GM21367 (cell line): Measurements from ENCODE around the gene APEX2.
"Not testable (repeated sequence)": the region's sequence is repeated elsewhere in the genome, so short reads cannot be mapped to it uniquely, and the experiment has no call there.

Experiments
- ATAC-seq: cut with Tn5 transposase; IDR thresholded peaks from one replicate; pipeline ENCODE4 v1.9.1; 2021; ENCODE audit not compliant: unreplicated experiment

The APEX2 gene

GRCh38 chrX:55011294-55011693, 11.1 kb downstream of the APEX2 start:
- no peak for ATAC-seq

DNA sequence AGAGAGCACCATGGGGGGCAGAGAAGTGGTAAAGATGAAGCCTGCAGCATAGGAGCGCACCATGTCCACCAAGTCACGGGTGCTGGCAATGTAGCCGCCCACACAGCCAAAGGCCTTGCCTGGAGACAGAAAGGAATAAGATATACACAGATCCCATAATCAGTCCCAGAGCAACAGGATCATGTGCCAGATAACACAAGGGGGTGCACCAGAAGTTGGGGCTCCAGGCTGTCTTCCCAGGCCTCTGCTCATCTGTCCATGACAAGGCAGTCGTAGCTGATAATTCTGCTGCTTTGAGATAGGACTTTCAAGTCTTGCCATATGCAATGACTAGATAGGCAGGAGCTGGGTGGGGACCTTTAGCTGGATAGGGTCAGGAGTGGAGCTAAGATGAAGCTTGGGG, 14.7 kb downstream of the APEX2 start:
- no peak for ATAC-seq

DNA sequence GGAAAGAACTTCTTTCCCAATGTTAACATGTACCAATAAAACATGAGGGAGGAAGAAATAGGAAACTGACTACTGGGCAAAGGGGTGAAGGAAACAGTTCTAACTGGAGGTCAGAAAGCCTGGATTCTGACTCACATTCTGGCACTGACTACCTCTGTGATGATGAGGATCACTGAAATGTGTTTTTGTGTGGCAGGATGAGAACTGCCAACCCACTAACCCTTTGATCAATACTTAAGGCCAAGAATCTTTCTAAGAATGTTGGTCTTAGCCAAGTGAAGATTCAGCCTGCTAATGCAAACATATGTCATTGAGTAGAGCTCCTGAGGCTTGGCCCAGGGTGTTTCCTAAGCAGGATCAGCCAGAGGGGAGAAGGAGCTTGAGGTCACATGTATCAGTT, 26.0 kb downstream of the APEX2 start:
- ATAC-seq: no peak

GRCh38 chrX:55026840-55027239, 26.7 kb downstream of the APEX2 start:
- ATAC-seq: no peak

- no peak for ATAC-seq
Observed at GRCh38 chrX:55028040-55028439, 27.9 kb downstream of the APEX2 start.

- no peak for ATAC-seq
Observed at GRCh38 chrX:55028611-55029010, 28.4 kb downstream of the APEX2 start.

DNA sequence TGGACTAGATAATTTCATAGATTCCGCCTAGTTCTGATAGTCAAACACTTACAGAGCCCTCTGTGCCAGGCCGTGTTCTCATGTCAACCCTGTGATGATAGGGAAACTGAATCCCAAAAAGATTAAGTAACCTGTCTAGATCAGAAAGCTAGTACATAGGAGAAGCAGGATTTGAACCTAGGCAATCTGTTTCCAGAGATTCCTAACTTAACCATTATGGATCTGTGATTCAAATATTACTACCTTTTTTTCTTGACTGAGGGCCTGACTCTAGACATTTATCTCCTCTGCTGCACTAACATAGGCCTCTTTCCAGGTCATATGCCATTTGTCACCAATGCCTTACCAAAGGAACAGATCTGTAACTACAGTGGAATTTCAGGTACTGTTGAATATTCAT, 29.1 kb downstream of the APEX2 start:
- ATAC-seq: no peak

- no peak for ATAC-seq
Observed at GRCh38 chrX:55030271-55031205, 30.4 kb downstream of the APEX2 start, which contains the start of gene ALAS2. ALAS2 (minus strand) TSS chrX:55030977; CDS start chrX:55026000, 4,977 bp downstream.

- no peak for ATAC-seq
Observed at GRCh38 chrX:55033429-55033828, 33.3 kb downstream of the APEX2 start.

GRCh38 chrX:55039471-55039870, 39.3 kb downstream of the APEX2 start:
- ATAC-seq: no peak

DNA sequence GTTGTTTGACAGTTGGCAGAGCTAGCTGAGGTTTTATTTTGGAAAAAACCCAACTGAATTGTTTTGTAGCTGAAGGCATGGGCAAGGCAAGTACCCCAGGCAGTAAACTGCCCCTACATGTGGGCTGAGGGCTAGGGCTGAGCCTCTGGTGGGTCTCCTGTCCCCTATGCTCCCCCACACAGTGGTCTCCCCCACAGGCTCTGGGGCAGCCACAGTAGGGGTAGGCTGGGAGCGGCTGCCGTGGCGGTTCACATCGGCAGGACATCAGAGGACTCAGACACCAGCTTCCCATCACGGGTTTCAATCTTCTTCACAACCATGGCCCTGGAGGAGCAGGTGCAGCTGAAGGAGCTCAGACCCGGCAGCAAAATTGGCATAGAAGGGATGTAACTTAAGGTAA, 41.4 kb downstream of the APEX2 start:
- no peak for ATAC-seq

DNA sequence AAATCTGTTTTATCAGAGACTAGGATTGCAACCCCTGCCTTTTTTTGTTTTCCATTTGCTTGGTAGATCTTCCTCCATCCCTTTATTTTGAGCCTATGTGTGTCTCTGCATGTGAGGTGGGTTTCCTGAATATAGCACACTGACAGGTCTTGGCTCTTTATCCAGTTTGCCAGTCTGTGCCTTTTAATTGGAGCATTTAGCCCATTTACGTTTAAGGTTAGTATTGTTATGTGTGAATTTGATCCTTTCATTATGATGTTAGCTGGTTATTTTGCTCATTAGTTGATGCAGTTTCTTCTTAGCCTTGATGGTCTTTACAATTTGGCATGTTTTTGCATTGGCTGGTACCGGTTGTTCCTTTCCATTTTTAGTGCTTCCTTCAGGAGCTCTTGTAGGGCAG, 50.4 kb downstream of the APEX2 start:
- ATAC-seq: not testable (repeated sequence)

GRCh38 chrX:55056820-55057674, 56.9 kb downstream of the APEX2 start:
- ATAC-seq: no peak

- no peak for ATAC-seq
Observed at GRCh38 chrX:55057675-55058249, 57.6 kb downstream of the APEX2 start.
